ENCODE results near the gene RALB. TPM values are rescaled to one million over a fixed set of nuclear protein-coding genes. Genes with fewer than 3 reads are reported as not detected.

Gene RALB
- total and polyA plus RNA-seq, 2 experiments from 2014 or later = 15.2 to 17.4 TPM

GRCh38 chr2:120262761-120263428 lies 10.2 kb downstream of the RALB start:
- H3K27ac Mint-ChIP-seq = no peak overlapping the region
- no peak for DNase-seq (ENCODE audit: low spot score)
- H3K27me3 Mint-ChIP-seq (ENCODE audit: insufficient read depth, low read depth, poor library complexity) = peaks cover 7% of the 10 kb centered on the region
- H3K9me3 Mint-ChIP-seq = peaks cover 7% of the 10 kb centered on the region; the same call in 2 of the 3 replicates
- Histone ChIP-seq H3K79me2 (replicated peaks; ENCODE audit: insufficient read depth) (0 out of 2 replicates have a peak, but pooled peaks cover 3% of the 10 kb centered on the region), H3K4me1 (ENCODE audit: insufficient read depth) (no peaks in the 10 kb centered on the region), H4K20me1 (replicated peaks; ENCODE audit: insufficient read depth) (no peaks in the 10 kb centered on the region), H3F3A (replicated peaks; ENCODE audit: low read depth) (no peaks in the 10 kb centered on the region), H3K27ac (ENCODE audit: low read depth) (no peak overlapping the region), H3K4me3 (no peak overlapping the region), H3K4me2 (no peak overlapping the region), H3K9me2 (ENCODE audit: insufficient read depth) (peaks cover 6% of the 10 kb centered on the region; the same call in 1 of the 2 replicates), H3K27me3 (ENCODE audit: insufficient read depth) (no peaks in the 10 kb centered on the region), H2AFZ (no peak overlapping the region), H3K36me3 (ENCODE audit: insufficient read depth) (no peaks in the 10 kb centered on the region)
- peaks cover 11% of the 10 kb centered on the region for H3K36me3 Mint-ChIP-seq (ENCODE audit: low read depth)
- no peaks in the 10 kb centered on the region for H3K4me1 Mint-ChIP-seq
- H3K4me3 Mint-ChIP-seq = no peak overlapping the region
- no peak for ATAC-seq
- TF ChIP-seq POLR2AphosphoS5 (IDR thresholded peaks at IDR 0.05; ENCODE audit: low read depth) (no peak), REST (IDR thresholded peaks at IDR 0.05; ENCODE audit: unreplicated experiment) (no peak), NANOG (IDR thresholded peaks at IDR 0.05; ENCODE audit: borderline replicate concordance) (no peak), ZNF331 (CRISPR knock-in tag; IDR thresholded peaks at IDR 0.05; ENCODE audit: low read depth) (no peak), CTCF (conservative IDR thresholded peaks at IDR 0.05; ENCODE audit: low read depth in 2 of 2) (no peak), ZNF462 (CRISPR knock-in tag; IDR thresholded peaks at IDR 0.05) (no peak), ETS1 (IDR thresholded peaks at IDR 0.05) (no peak), EZH2 (IDR thresholded peaks at IDR 0.05; ENCODE audit: low read depth, unreplicated experiment) (no peak), ZNF114 (CRISPR knock-in tag; IDR thresholded peaks at IDR 0.05) (no peak), STAT1 (IDR thresholded peaks at IDR 0.05; ENCODE audit: unreplicated experiment) (no peak), JUNB (IDR thresholded peaks at IDR 0.05; ENCODE audit: unreplicated experiment) (no peak), EZH2phosphoT487 (IDR thresholded peaks at IDR 0.05; ENCODE audit: unreplicated experiment) (no peak), CREB1 (CRISPR knock-in tag; IDR thresholded peaks at IDR 0.05; ENCODE audit: low read depth) (no peak)

Measured in GM23338 (cell line).